Measurements from ENCODE around the gene SLC39A11.

The SLC39A11 gene

DNA sequence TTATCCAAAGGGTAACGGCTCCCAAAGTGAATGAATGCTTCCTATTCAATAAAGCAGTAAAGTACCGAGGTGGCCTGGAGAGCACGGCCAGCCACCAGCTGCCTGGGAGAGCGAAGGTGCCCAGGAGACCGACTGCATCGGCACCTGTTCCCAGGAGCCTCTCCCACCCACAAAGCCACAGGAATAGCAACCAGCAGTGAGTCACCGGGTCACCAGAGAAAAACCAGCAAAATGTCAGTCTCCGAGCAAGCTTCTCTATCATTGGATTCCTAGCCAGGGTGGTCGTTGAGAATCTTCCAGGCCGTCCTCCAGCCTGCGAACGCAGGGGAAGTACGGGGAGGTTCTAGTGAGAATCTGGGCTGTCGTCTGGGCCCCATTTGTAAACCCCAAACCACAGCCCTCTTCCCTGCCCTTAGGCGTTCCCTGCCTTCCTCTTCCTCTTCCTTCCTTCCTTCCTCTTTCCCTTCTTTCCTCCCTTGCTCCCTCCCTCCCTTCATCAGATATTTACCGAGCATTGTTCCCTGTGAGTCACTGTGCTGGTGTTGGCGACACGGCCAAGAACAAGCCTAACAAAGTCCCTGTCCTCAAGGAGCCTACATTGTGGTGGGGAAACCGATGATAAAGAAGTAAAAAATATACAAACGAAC, 114.6 kb downstream of the SLC39A11 start:
- no peak for DNase-seq (ENCODE audit: low read depth in 3 of 3)

DNA sequence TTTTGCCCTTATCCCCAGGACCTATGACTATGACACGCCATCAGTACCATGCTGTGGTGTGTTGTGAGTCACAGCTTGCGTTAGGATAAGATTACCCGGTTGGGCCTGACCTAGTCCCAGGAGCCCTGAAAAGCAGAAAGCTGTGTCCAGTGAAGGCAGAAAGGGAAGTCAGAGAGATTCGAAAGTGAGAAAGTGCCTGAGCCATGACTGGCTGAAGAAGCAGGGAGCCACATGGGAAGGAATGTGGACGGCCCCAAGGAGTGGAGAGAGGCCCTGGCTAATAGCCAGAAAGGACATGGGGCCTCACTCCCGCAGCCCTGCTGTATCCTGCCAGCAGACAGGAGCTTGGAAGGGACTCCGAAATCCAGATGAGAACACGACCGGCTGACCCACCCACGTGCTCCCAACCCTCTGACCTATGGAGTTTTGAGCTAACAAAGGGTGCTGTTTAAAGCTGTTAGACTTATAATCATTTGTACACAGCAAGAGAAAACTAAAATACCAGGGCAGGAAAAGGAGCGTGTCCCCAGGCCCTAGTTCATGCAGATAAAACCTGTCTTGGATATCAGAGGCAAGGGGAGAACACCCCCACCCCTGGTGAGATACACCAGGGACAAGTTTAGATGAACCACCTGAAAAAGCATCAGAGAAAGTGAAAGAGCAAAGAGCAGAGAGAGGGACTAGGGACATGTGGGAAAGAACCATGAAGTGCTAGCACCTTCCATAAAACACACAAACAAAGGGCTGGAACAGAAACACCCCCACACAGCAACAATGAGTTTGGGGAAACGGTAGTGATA, 115.3 kb downstream of the SLC39A11 start:
- DNase-seq (ENCODE audit: low read depth in 3 of 3) = no peak

DNA sequence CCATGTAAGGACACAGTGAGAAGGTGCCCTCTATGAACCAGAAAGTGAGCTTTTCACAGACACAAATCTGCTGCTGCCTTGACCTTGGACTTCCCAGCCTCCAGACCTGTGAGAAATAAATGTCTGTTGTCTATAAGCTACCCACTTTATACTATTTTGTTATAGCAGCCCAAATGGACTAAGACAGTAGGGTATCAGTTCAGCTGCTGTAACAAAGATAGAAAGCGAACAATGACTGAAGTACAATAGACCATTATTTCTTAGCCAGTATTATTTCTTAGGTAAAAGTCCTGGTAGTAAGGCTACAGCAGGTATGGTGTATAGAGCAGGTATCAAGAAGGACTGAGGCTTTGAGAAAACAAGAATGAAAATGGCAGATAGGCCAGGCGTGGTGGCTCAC, 117.0 kb downstream of the SLC39A11 start:
- DNase-seq (ENCODE audit: low read depth in 3 of 3) = no peak

DNA sequence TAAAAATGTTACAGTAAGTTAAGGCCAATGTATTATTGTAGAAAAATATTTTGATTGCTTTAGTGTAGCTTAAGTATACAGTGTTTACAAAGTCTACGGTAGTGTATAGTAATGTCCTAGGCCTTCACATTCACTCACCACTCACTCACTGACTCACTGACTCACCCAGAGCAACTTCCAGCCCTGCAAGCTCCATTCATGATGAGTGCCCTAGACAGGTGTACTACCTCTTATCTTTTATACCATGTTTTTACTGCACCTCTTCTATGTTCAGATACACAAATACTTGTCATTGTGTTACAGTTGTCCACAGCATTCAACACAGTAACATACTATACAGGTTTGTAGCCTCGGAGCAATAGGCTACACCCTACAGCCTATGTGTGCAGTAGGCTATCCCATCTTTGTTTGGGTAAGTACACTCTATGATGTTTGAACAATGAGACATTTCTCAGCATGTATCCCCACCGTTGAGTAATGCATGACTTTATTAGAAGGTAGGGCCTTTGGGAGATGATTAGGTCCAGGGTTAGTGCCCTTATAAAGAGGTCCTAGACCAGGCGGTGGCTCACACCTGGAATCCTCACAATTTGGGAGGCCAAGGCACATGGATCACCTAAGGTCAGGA, 117.8 kb downstream of the SLC39A11 start:
- no peak for DNase-seq (ENCODE audit: low read depth in 3 of 3)

DNA sequence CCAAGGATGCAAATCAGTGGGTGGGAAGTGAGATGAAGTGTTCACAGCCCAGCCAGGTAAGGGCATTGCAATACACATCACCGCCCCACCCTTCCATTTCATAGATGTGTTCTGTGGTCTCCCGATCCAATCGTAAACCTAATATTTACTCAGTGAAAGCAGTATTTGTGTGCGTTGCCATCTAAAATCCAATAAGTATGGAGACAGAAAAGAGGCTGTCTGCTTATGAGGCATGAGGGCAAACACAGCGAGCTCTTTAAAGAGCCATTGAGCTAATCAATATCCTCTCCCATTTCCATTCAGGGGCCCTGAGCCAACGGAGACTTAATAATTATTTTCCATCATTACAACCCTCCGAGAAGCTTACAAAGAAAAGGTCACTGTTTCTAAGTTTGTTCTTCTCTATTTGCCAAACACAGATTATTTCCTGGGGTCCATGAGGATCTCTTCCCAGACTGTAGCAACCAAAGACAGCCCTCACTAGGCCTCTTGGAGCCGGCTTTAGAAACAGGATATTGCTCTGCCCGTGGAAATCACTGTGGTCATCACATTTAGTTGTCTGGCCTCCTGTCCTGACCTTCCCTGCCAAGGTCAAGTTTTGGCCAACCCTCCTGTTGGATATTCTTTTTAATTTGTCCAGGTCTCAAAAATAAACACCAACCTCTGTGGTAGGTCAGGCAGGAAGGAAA, 120.1 kb downstream of the SLC39A11 start:
- DNase-seq (ENCODE audit: low read depth in 3 of 3) = no peak

DNA sequence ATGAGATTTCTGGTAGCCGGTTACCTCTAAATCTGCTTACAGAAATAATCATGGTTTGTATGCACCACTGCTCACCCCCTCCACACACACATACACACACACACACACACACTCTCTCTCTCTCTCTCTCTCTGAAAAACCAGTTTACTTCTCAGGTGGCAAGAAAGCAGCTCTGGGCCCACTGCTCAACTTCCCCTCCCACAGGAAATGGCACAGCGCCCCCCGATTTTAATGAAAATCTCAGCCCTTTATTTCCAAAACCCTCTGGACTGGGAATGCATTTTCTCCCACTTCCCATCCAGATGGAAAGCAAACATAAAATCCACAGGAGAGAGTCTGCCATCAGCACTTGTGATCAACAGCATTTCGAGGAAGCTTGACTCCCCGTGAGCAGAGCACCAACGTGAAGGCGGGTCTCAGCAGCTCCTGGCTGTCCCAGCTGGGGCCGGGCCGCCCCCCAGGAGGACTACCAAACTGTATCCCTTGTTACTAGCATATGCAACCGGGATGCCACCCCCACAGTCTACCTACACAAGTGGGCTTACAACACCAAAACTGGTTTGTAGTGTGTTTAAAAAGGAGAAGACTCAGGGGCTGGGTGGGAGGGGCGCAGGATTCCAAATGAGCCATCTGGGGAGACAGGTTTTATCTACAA, 121.1 kb downstream of the SLC39A11 start:
- no peak for DNase-seq (ENCODE audit: low read depth in 3 of 3)

DNA sequence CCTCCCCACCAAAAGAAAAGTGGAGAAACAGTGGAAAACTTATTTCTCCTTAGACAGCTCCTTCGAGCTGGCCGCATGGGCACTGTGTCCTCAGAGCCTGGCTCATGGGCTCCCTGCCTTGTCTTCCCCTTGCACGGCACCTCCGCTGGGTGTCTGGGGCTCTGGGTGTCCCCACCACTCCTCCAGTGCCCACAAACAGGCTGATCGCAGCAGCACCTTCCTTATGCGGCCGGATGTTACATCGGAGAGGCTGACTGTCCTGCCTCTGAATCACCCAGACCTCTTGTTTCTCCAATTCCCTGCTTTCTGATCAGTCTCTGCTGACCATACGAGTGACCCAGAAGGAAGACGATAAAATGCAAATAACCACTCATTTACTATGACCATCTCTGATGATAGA, 121.7 kb downstream of the SLC39A11 start:
- no peak for DNase-seq (ENCODE audit: low read depth in 3 of 3)

DNA sequence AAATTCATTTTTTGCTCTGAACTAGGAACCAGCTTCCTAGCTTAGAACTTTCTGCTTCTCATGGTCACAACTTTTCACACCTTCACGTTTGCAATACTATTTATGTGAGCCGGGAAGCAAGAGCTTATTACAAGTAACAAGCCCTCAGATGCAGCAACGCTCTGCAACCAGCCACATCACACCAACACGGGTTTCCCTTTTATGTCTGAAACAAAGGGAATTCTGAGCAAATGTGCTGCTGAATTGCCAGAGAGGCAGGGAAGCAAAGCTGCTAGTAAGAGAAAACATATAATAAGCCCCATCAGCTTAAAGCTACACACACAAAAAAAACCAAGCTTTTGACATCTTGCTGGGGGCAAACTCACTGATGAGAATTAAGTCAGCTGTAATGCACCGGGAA, 122.2 kb downstream of the SLC39A11 start:
- DNase-seq (ENCODE audit: low read depth in 3 of 3) = no peak

DNA sequence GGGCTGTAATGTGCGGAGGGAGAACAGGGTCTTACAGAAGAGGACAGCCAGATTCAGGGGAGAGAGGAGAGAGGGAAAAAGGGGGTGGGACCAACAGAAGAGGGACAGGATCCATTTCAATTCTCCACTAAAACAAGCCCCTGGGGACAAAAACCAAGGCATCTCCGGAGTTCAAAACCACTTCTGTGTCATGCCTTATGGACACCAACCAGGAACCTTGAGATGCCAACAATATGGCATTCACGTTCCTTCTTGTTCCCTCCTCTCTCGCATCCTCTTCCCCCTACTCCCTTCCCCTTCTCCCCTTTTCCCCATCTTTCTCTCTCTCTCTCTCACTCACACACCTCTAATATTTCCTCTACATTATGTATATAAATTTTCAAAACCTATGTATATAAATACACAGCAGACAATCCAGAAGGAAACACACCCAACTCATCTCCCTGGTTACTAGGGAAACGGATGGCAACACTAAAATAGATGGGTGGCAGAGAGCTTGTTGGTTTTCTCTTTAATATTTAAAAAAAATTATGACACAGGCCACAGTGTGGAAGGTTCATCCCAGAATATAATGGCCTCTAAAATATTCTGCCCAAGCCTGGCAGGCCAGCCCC, 123.1 kb downstream of the SLC39A11 start:
- DNase-seq (ENCODE audit: low read depth in 3 of 3) = no peak

DNA sequence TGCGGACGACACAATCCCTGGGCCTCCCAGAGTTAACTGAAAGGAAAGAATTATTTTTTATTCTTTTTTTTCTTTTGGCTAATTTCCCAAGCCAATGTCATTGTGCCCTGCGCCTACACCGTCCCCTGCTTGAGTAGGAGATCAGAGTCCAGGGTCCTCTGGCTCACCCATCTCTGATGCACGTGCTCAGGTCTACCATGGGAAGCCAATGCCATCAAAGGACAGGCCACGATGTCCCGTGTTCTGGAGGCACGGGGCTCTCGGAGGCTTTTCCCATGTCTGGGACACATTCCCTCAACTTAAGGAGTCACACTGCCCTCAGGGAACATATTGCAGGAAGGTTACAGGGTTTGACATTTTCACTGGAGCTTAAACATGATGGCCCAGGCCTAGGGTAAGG, 123.7 kb downstream of the SLC39A11 start:
- DNase-seq (ENCODE audit: low read depth in 3 of 3) = no peak

DNA sequence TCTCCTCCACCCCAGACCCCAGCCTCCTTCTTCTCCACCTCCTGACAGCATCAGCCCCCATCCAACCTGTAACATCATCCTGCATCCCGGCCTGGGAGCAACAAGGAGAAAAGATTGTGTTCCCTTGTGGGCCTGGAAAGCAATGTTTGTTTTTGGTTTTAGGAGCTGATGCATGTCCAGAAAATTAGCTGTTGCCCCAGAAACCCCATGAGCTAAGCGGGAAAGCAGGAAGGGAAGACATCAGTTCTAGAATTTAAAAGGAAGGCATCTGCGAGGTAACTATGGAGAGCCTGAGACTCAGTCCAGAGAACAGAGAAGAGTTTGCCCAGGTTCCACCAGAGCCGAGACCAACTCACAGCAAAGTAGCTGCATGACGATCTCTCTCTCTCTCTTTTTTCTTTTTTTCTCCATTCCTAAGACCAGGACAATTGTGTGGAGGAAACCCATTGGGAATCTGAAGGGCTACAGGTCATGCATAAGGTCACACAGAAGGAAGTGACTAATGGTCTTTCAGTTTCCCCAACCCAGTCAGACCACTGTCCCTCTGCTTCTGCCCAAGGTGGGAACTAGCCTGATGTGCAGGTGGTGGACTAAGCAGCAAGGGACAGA, 124.4 kb downstream of the SLC39A11 start:
- no peak for DNase-seq (ENCODE audit: low read depth in 3 of 3)

DNA sequence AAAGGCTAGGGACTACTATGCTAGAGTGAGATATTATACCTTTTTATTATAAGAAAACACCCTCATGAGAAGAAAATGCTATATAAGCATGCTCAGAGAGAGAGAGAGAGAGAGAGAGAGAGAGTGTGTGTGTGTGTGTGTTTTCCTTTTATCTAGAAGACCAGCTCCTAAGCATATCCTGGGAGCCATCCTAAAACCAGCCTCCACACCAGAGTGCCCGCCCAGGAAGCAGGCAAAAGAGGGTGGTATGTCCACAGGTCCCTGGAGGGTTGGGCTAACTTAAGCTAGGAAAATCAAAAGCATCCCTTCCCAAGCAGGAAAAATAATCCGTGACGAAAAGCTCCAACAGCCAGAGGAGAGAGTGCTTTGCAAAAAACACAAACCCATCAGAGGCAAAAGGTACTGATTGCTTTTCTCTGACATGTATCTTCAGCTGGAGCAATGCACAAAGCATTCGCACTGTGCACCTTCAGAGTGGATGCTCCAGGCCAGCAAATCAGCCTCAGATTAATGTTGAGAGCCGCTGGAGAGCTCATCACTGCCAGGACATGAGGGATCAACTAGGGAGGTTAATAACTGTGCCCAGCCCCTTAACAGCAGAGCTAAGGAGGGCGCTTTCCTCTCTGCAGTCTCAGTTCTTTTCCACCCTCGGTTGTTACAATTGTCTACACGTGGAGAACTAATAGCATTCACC, 125.1 kb downstream of the SLC39A11 start:
- DNase-seq (ENCODE audit: low read depth in 3 of 3) = no peak

DNA sequence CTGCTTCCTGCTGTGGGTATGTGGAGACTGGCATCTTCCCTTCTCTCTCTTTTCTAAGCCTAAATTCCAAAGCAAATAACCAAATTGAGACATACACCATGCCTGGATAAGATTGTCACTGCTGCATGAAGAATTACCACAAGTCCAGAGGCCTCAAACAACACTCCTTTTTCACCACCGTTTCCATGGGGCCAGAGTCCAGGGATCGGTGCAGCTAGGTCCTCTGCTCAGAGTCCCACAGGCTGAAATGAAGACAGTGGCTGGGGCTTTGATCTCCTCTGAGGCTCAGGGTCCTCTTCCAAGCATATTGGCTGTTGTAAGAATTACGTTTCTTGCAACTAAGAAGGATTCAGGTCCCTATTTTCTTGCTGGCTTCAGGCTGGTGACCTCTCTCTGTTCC, 130.4 kb downstream of the SLC39A11 start:
- no peak for DNase-seq (ENCODE audit: low read depth in 3 of 3)

DNA sequence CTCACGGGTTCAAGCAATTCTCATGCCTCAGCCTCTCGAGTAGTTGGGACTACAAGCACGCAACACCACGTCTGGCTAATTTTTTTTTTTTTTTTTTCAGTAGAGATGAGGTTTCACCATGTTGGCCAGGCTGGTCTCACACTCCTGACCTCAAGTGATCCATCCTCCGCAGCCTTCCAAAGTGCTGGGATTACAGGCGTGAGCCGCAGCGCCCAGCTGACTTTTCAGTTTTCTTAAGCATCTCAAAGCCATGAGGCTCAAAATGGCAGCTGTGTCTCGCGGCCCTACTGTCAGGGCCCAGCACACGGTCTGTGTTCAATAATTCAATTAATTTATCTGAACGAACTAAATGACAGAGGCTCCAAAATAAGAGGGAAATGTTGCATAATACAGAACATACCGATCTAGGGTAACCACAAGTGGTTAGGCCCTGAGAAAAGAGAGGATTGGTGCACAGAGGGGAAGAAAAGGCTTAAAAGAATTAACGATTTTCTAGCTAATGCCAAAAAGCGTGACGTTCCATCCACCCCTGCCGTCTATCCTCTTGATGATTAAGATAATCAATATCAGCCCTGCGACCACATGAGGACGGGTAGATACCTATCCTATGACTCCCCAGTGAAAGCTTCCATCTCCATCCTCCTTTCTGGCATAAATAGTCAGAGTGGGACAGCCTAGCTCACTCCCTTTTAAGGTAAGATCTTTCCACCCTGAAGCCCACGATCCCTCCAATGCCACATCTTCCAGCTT, 136.9 kb downstream of the SLC39A11 start:
- no peak for DNase-seq (ENCODE audit: low read depth in 3 of 3)

DNA sequence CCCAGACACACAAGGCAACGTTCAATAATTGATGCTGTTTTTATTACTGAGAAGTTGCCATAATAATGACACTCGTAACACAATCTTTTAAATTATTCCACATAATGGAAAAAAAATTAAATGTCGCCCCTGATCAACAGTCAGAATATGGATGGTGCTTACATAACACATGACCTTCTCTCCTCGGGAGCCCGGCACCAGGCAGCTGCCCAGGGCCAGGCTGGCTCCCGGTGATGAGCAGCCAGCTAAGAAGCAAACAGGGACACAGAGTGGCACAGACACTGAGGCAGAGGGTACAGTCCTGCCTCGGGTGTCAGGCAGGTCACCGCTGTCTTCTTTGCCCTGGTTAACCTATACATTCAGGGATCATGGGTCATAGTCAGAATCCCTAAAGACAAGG, 137.9 kb downstream of the SLC39A11 start:
- no peak for DNase-seq (ENCODE audit: low read depth in 3 of 3)

DNA sequence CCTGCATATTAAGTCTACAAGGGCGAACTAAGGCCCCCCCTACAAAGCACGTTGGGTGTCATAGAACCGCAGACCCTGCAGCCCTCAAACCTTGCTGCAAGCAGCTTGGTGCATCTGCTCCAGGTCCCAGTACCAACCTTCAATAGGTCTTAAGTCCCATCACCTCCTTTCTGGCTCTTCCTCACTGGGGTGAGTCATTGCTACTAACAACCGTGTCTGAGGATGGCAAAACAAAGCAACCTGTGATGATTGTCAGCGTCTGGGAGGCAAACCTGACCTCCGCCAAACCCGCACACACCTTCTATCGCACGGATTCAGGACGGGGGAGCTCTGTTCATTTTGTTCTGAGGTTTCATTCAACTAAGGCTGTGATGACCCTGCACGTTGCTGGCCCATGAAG, 138.9 kb downstream of the SLC39A11 start:
- DNase-seq (ENCODE audit: low read depth in 3 of 3) = no peak

DNA sequence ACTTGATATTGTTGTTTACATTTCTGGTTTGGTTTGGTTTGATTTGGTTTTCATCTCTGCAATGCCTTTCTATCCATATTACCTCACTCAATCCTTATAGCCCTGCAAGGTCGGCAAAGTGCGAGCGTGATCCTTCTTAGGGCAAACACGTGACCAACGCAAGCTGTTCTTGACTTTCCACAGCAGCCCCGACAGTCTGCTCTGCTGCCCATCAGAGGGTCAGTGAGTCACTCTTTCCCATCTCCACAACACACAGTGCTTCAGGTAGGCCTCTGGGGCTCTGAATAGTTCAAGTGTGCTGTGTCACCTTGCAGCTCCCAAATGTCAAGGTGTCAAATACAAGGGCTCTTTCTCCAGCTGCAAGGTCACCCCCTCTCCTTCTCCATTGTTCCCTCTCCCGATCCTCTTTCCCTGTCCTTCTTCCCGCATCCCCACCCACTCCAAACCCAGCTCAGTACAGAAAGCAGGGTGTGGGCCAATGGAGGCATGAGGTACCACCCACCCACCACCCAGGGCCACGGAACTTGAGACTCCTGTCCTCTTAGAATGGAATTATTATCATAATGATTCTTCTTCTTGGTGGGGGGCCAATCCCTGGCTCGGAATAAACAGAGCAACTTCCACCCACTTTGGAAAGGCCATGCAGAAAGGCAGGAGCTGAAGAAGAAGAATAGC, 139.7 kb downstream of the SLC39A11 start:
- DNase-seq (ENCODE audit: low read depth in 3 of 3) = no peak

DNA sequence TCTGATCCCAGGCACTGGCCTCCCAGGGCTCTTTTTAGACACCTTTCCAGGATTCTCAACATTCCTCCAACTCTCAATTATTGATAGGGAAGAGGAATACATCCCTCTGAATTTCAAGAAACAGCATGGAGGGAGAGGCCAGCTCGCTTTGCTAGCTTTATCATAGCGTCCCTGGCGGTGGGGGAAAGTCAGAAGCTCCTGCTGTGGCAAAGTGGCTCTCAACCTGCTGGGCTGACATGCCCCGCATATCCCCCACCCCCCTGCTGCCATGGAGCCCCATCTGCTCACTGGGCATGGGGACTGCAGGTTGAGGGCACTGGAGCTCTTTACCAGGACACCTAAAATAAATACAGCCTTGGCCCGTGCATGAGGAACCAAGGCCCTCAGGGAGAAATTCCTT, 140.3 kb downstream of the SLC39A11 start:
- no peak for DNase-seq (ENCODE audit: low read depth in 3 of 3)

DNA sequence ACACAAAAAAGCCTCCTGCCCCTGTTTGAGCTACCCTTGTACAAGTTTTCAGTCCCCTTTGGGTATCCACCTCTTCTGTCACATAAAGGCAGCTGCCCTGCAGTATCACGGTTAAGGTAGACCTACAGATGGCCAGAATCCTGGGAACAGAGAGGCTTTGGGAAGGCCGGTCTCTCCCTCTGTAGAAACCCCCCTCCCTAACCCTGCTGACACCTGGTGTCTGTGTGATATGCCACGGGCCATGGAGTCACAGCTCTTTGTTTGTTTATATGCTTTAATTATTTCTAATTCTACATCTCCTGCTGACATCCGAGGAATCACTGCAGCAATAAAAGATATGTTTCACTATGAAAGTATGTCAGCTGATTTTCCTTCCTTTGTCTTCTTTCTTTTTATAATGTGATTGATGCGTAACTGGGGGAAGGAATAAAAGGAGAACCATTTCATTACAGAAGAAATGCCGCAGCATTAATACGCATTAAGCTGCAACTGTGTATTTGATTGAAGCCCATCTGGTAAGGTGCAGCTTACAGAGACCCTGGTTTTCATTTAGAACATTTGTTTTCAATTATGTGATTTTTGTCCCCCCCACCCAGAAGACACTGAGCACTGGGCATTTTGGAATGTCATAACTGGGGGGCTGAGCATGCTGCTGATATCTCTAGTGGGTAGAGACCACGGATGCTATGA, 142.1 kb downstream of the SLC39A11 start:
- DNase-seq (ENCODE audit: low read depth in 3 of 3) = no peak

All from stimulated activated CD4-positive, alpha-beta T cell treated with anti-CD3 and anti-CD28 coated beads, TNF-alpha, amount 100 ng/mL, for 48 hours (primary cell).